BLaER1 treated with 17β-estradiol and CSF1 and Interleukin-3, amounts not matched to agents 10 nM and 100 nM (cell line): ENCODE measurements around the gene CEL.
A peak's percentile ranks its signal among the peaks of the same experiment; 100 is the strongest.
"Not testable (repeated sequence)": the region's sequence is repeated elsewhere in the genome, so short reads cannot be mapped to it uniquely, and the experiment has no call there.

Experiments
- H3K27ac ChIP-seq, 11 experiments: shearing (Covaris generic); formaldehyde crosslinking; 2 replicates each; pipeline ENCODE4 v1.8.1; 2022
- H3K27me3 ChIP-seq, 11 experiments: shearing (Covaris generic); formaldehyde crosslinking; 2 replicates each; pipeline ENCODE4 v1.8.1; 2022
- H3K36me3 ChIP-seq, 11 experiments: shearing (Covaris generic); formaldehyde crosslinking; 2 replicates each; pipeline ENCODE4 v1.8.1; 2022
- H3K4me1 ChIP-seq, 10 experiments: shearing (Covaris generic); formaldehyde crosslinking; 2 replicates each; pipeline ENCODE4 v1.8.1; 2022
- H3K4me2 ChIP-seq, 11 experiments: shearing (Covaris generic); formaldehyde crosslinking; 2 replicates each; pipeline ENCODE4 v1.8.1; 2022
- H3K4me3 ChIP-seq, 10 experiments: shearing (Covaris generic); formaldehyde crosslinking; 2 replicates each; pipeline ENCODE4 v1.8.1; 2022
- H3K9ac ChIP-seq, 11 experiments: shearing (Covaris generic); formaldehyde crosslinking; 2 replicates each; pipeline ENCODE4 v1.8.1; 2022
- H3K9me3 ChIP-seq, 11 experiments: shearing (Covaris generic); formaldehyde crosslinking; replicated peaks in 1 of 11; 2 replicates each; pipeline ENCODE4 v1.8.1; 2022
- H4K20me1 ChIP-seq, 11 experiments: shearing (Covaris generic); formaldehyde crosslinking; 2 replicates each; pipeline ENCODE4 v1.8.1; 2022
- Cebpa-rat ChIP-seq, 11 experiments: shearing (Covaris generic); IDR thresholded peaks; 2 replicates each; pipeline ENCODE4 v1.8.1; 2022

CEL gene

DNA sequence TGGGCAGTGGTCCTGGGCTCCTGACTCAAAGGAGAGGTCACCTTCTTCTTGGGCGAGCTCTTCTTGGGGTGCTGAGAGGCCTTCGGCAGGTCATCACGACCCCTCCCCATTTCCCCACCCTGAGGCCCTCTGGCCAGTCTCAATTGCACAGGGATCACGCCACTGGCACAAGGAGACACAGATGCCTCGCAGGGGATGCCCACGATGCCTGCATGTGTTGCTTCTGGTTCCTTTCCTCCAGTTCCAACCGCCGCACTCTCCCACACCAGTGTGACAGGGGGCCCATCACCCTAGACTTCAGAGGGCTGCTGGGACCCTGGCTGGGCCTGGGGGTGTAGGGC lies 1.3 kb downstream of the CEL start:
- Histone ChIP-seq H3K4me2 (peak overlapping the region in 9 of 11 experiments; percentile 38 to 82 (median 75); a peak in 18 of 22 replicates), H3K9me3 (no peaks in the 10 kb centered on the region), H4K20me1 (peaks cover 0 to 43% (median 20%) of the 10 kb centered on the region in 11 experiments; a peak in 11 of 22 replicates), H3K4me1 (peaks cover 33 to 67% (median 63%) of the 10 kb centered on the region in 10 experiments), H3K27ac (peak overlapping the region in 8 of 11 experiments; percentile 5 to 54 (median 38); a peak in 9 of 22 replicates), H3K4me3 (no peak overlapping the region), H3K9ac (peak overlapping the region in 3 of 11 experiments; percentile 32 to 52 (median 43); a peak in 4 of 22 replicates), H3K36me3 (peaks cover 2 to 34% (median 6%) of the 10 kb centered on the region in 11 experiments; a peak in 17 of 22 replicates), H3K27me3 (no peaks in the 10 kb centered on the region)
- TF ChIP-seq Cebpa-rat (IDR thresholded peaks at IDR 0.05), result no peak

GRCh38 chr9:133063500-133064231 lies 1.9 kb downstream of the CEL start:
- H3K27ac ChIP-seq, result peak overlapping the region in 8 of 11 experiments; percentile 5 to 54 (median 38); a peak in 8 of 22 replicates
- peak overlapping the region in 3 of 11 experiments; percentile 32 to 52 (median 43); a peak in 4 of 22 replicates for H3K9ac ChIP-seq
- H3K4me2 ChIP-seq, result peak overlapping the region in 9 of 11 experiments; percentile 38 to 82 (median 75); a peak in 18 of 22 replicates
- H3K36me3 ChIP-seq, result peaks cover 0 to 29% (median under 1%) of the 10 kb centered on the region in 11 experiments; a peak in 5 of 22 replicates
- H4K20me1 ChIP-seq, result peaks cover 0 to 38% (median 20%) of the 10 kb centered on the region in 11 experiments; a peak in 11 of 22 replicates
- no peak overlapping the region for H3K4me3 ChIP-seq
- H3K27me3 ChIP-seq, result no peaks in the 10 kb centered on the region
- H3K4me1 ChIP-seq, result peaks cover 28 to 61% (median 57%) of the 10 kb centered on the region in 10 experiments
- no peaks in the 10 kb centered on the region for H3K9me3 ChIP-seq
- no peak for TF ChIP-seq Cebpa-rat (IDR thresholded peaks at IDR 0.05)

- Histone ChIP-seq H3K27me3 (no peaks in the 10 kb centered on the region), H3K27ac (no peak overlapping the region), H3K4me1 (peaks cover 20 to 53% (median 50%) of the 10 kb centered on the region in 10 experiments), H3K4me2 (peak overlapping the region in 9 of 11 experiments; percentile 38 to 82 (median 75); a peak in 15 of 22 replicates), H3K9me3 (no peaks in the 10 kb centered on the region), H4K20me1 (peaks cover 0 to 30% (median 17%) of the 10 kb centered on the region in 11 experiments; a peak in 11 of 22 replicates), H3K9ac (no peak overlapping the region), H3K36me3 (peaks cover 0 to 25% (median 0%) of the 10 kb centered on the region in 11 experiments; a peak in 3 of 22 replicates), H3K4me3 (no peak overlapping the region)
- no peak for TF ChIP-seq Cebpa-rat (IDR thresholded peaks at IDR 0.05)
These were observed 2.7 kb downstream of the CEL start for GRCh38 chr9:133064241-133065069.

- Histone ChIP-seq H3K9me3 (no peaks in the 10 kb centered on the region), H3K4me2 (peak overlapping the region in 6 of 11 experiments; percentile 68 to 82 (median 78); a peak in 9 of 22 replicates), H3K9ac (no peak overlapping the region), H3K27me3 (no peaks in the 10 kb centered on the region), H3K4me3 (no peak overlapping the region), H3K4me1 (peaks cover 14 to 48% (median 44%) of the 10 kb centered on the region in 10 experiments), H3K36me3 (peaks cover 0 to 25% (median 0%) of the 10 kb centered on the region in 11 experiments; a peak in 3 of 22 replicates), H4K20me1 (peaks cover 0 to 24% (median 16%) of the 10 kb centered on the region in 11 experiments; a peak in 11 of 22 replicates), H3K27ac (no peak overlapping the region)
- no peak for TF ChIP-seq Cebpa-rat (IDR thresholded peaks at IDR 0.05)
These were observed 3.2 kb downstream of the CEL start for GRCh38 chr9:133065070-133065388.

GRCh38 chr9:133066181-133066983 lies 4.6 kb downstream of the CEL start:
- H3K9ac ChIP-seq, result no peak overlapping the region
- H3K9me3 ChIP-seq, result no peaks in the 10 kb centered on the region
- H4K20me1 ChIP-seq, result peaks cover 0 to 21% (median 15%) of the 10 kb centered on the region in 11 experiments; a peak in 11 of 22 replicates
- no peak overlapping the region for H3K4me2 ChIP-seq
- no peak overlapping the region for H3K4me3 ChIP-seq
- TF ChIP-seq Cebpa-rat (IDR thresholded peaks at IDR 0.05), result no peak
- H3K4me1 ChIP-seq, result peaks cover 3 to 34% (median 30%) of the 10 kb centered on the region in 10 experiments
- no peak overlapping the region for H3K27ac ChIP-seq
- H3K36me3 ChIP-seq, result peaks cover 0 to 31% (median 0%) of the 10 kb centered on the region in 11 experiments; a peak in 3 of 22 replicates
- H3K27me3 ChIP-seq, result no peaks in the 10 kb centered on the region

DNA sequence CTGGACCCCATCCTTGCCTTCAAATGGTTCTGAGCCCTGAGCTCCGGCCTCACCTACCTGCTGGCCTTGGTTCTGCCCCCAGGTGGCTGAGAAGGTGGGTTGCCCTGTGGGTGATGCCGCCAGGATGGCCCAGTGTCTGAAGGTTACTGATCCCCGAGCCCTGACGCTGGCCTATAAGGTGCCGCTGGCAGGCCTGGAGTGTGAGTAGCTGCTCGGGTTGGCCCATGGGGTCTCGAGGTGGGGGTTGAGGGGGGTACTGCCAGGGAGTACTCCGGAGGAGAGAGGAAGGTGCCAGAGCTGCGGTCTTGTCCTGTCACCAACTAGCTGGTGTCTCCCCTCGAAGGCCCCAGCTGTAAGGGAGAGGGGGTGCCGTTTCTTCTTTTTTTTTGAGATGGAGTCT lies 5.2 kb downstream of the CEL start:
- Histone ChIP-seq H3K9ac (no peak overlapping the region), H4K20me1 (peaks cover 0 to 21% (median 15%) of the 10 kb centered on the region in 11 experiments; a peak in 11 of 22 replicates), H3K4me2 (no peak overlapping the region), H3K4me3 (no peak overlapping the region), H3K4me1 (peaks cover 0 to 33% (median 29%) of the 10 kb centered on the region in 10 experiments; a peak in 18 of 20 replicates), H3K27me3 (no peaks in the 10 kb centered on the region), H3K36me3 (peaks cover 0 to 31% (median 0%) of the 10 kb centered on the region in 11 experiments; a peak in 3 of 22 replicates), H3K27ac (no peak overlapping the region), H3K9me3 (no peaks in the 10 kb centered on the region)
- no peak for TF ChIP-seq Cebpa-rat (IDR thresholded peaks at IDR 0.05)

- Histone ChIP-seq H3K27me3 (no peaks in the 10 kb centered on the region), H3K4me1 (peaks cover 7 to 37% (median 35%) of the 10 kb centered on the region in 10 experiments; a peak in 18 of 20 replicates), H3K9ac (no peak overlapping the region), H3K9me3 (no peaks in the 10 kb centered on the region), H3K36me3 (peaks cover 0 to 31% (median 0%) of the 10 kb centered on the region in 11 experiments; a peak in 3 of 22 replicates), H3K4me3 (no peak overlapping the region), H4K20me1 (peaks cover 0 to 21% (median 15%) of the 10 kb centered on the region in 11 experiments; a peak in 11 of 22 replicates), H3K27ac (no peak overlapping the region), H3K4me2 (no peak overlapping the region)
- no peak for TF ChIP-seq Cebpa-rat (IDR thresholded peaks at IDR 0.05)
These were observed 6.0 kb downstream of the CEL start for GRCh38 chr9:133067813-133068212.

GRCh38 chr9:133068431-133068830 lies 6.7 kb downstream of the CEL start:
- Histone ChIP-seq H4K20me1 (peaks cover 0 to 17% (median 10%) of the 10 kb centered on the region in 11 experiments; a peak in 11 of 22 replicates), H3K36me3 (peaks cover 0 to 31% (median 0%) of the 10 kb centered on the region in 11 experiments; a peak in 3 of 22 replicates), H3K4me1 (peaks cover 13 to 38% (median 36%) of the 10 kb centered on the region in 10 experiments)
- not testable (repeated sequence) for H3K27me3 ChIP-seq, H3K27ac ChIP-seq, H3K4me3 ChIP-seq, H3K9me3 ChIP-seq, H3K4me2 ChIP-seq, H3K9ac ChIP-seq

GRCh38 chr9:133070500-133070961 lies 8.8 kb downstream of the CEL start:
- peaks cover 0 to 18% (median 0%) of the 10 kb centered on the region in 11 experiments; a peak in 2 of 22 replicates for H3K36me3 ChIP-seq
- H4K20me1 ChIP-seq, H3K27me3 ChIP-seq, H3K27ac ChIP-seq, H3K4me2 ChIP-seq, H3K4me3 ChIP-seq, H3K9me3 ChIP-seq, H3K9ac ChIP-seq: not testable (repeated sequence)
- peaks cover 14 to 26% (median 23%) of the 10 kb centered on the region in 10 experiments for H3K4me1 ChIP-seq

DNA sequence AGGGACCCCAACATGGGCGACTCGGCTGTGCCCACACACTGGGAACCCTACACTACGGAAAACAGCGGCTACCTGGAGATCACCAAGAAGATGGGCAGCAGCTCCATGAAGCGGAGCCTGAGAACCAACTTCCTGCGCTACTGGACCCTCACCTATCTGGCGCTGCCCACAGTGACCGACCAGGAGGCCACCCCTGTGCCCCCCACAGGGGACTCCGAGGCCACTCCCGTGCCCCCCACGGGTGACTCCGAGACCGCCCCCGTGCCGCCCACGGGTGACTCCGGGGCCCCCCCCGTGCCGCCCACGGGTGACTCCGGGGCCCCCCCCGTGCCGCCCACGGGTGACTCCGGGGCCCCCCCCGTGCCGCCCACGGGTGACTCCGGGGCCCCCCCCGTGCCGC lies 9.2 kb downstream of the CEL start:
- not testable (repeated sequence) for H3K4me3 ChIP-seq, H3K9ac ChIP-seq

More for the DNA sequence above, 9.2 kb downstream of the CEL start:
- H4K20me1 ChIP-seq, H3K9me3 ChIP-seq, H3K4me2 ChIP-seq, H3K27me3 ChIP-seq, H3K27ac ChIP-seq: not testable (repeated sequence)
- peaks cover 0 to 15% (median 0%) of the 10 kb centered on the region in 11 experiments; a peak in 2 of 22 replicates for H3K36me3 ChIP-seq
- H3K4me1 ChIP-seq, result peaks cover 14 to 26% (median 23%) of the 10 kb centered on the region in 10 experiments
